Measurements from ENCODE around the gene ITGB3. TPM values are rescaled to one million over a fixed set of nuclear protein-coding genes. Genes with fewer than 3 reads are reported as not detected.

Gene ITGB3
- polyA plus RNA-seq, 1 of the 3 experiments (the other 2 are of a cell fraction): 4.6 TPM

DNA sequence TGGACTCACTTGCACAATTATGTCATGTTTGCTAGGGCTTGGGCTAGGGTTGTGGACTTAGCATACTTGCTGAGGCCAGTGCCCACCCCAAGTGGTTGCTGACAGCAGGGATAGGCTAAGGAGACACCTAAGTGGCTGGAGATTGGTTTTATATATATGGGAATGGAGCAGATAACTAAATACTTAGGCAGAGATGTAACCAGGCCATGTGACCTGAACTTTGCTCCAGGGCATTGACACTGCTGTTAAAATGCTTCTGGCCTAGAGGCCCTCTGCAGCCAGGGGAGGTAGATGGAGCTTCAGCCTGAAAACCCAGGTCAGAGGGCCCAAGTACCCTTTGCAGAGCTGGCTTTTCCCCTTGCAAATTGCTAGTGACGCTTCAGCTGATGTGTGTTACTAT is 1.4 kb upstream of the ITGB3 start:
- Histone ChIP-seq H3K79me2 (ENCODE audit: insufficient read depth) (peaks cover 6% of the 10 kb centered on the region; the same call in 1 of the 2 replicates), H3F3A (replicated peaks; ENCODE audit: insufficient read depth) (no peaks in the 10 kb centered on the region), H3K9me3 (no peaks in the 10 kb centered on the region), H2AFZ (ENCODE audit: low read depth) (no peak overlapping the region), H3K27ac (ENCODE audit: low read depth in 2 of 2, low read length in 1 of 2) (no peak overlapping the region), H3K36me3 (replicated peaks in 1 of 2; ENCODE audit: control insufficient read depth in 1 of 2, insufficient read depth in 2 of 2, low read length in 1 of 2) (no peaks in the 10 kb centered on the region), H3K9ac (no peak overlapping the region), H3K4me2 (no peak overlapping the region), H3K4me1 (ENCODE audit: control insufficient read depth in 1 of 2, insufficient read depth in 2 of 2, low read depth in 1 of 2, low read length in 1 of 2) (peaks cover 0 to 6% of the 10 kb centered on the region in 2 experiments; a peak in 1 of 4 replicates), H3K9me2 (no peaks in the 10 kb centered on the region), H4K20me1 (ENCODE audit: insufficient read depth) (no peaks in the 10 kb centered on the region), H3K27me3 (ENCODE audit: insufficient read depth) (no peaks in the 10 kb centered on the region), H3K4me3 (ENCODE audit: low read depth in 2 of 2, low read length in 1 of 2) (no peak overlapping the region)
- ChIA-PET POLR2A (no interaction called here), CTCF (interaction anchor here (0.6 to 8.3 kb wide), 11 partner anchors 8 to 364 kb away, joined by 3 to 84 read pairs (median 3); no protein-coding TSS in a partner anchor)
- no peak for DNase-seq
- TF ChIP-seq, protein P1, sequence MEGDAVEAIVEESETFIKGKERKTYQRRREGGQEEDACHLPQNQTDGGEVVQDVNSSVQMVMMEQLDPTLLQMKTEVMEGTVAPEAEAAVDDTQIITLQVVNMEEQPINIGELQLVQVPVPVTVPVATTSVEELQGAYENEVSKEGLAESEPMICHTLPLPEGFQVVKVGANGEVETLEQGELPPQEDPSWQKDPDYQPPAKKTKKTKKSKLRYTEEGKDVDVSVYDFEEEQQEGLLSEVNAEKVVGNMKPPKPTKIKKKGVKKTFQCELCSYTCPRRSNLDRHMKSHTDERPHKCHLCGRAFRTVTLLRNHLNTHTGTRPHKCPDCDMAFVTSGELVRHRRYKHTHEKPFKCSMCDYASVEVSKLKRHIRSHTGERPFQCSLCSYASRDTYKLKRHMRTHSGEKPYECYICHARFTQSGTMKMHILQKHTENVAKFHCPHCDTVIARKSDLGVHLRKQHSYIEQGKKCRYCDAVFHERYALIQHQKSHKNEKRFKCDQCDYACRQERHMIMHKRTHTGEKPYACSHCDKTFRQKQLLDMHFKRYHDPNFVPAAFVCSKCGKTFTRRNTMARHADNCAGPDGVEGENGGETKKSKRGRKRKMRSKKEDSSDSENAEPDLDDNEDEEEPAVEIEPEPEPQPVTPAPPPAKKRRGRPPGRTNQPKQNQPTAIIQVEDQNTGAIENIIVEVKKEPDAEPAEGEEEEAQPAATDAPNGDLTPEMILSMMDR (IDR thresholded peaks at IDR 0.05): no peak
- TF ChIP-seq EP300 (IDR thresholded peaks at IDR 0.05; ENCODE audit: borderline replicate concordance in 1 of 2, low read depth in 1 of 2, low read length in 1 of 2) (no peak), TAF1 (IDR thresholded peaks at IDR 0.05; ENCODE audit: borderline replicate concordance, low read depth, low read length) (no peak), SMC3 (IDR thresholded peaks at IDR 0.05; ENCODE audit: low read depth, low read length) (no peak)
- TF ChIP-seq, protein P2, sequence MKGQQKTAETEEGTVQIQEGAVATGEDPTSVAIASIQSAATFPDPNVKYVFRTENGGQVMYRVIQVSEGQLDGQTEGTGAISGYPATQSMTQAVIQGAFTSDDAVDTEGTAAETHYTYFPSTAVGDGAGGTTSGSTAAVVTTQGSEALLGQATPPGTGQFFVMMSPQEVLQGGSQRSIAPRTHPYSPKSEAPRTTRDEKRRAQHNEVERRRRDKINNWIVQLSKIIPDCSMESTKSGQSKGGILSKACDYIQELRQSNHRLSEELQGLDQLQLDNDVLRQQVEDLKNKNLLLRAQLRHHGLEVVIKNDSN (IDR thresholded peaks at IDR 0.05; ENCODE audit: borderline replicate concordance, low read depth): no peak
- 96% methylated on average over 1 of the region's 1 CpG for WGBS (ENCODE audit: low lambda C conversion rate)

DNA sequence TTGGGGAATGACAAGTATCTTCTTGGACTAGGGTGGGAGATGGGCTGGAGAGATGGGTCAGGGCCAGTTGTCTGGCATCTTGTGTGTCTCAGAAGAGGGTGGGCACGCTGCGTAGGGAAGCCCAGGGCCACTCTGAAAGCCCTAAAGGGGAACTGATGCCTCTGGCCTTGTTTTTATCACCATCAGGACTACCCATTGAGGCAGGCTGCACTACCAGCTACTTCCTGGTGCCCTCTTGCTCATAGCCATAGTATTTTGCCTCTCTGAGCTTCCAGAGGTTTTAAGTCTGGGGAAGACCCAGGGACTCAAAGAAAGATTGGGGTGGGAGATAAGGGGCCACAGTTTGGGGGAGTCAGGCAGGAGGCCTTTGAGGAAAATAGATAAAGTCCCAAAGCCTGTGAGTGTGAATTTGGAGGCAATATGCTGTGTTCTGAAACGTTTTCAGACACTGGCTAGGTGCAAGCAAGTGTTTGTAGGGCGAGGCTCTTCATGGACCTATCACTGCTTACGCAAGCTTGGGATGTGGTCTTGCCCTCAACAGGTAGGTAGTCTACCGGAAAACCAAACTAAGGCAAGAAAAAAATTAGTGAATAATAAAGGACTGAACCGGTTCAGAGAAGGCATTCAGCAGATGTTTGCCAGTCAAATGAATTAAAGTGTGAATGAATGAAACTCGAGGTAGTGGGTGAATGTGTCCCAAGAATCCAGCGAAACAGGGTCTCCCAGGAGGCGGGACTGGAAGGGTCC is 688 bp upstream of the ITGB3 start:
- Histone ChIP-seq H3K79me2 (ENCODE audit: insufficient read depth) (peaks cover 6% of the 10 kb centered on the region; the same call in 1 of the 2 replicates), H3K27me3 (ENCODE audit: insufficient read depth) (no peaks in the 10 kb centered on the region), H2AFZ (ENCODE audit: low read depth) (peak overlapping the region; percentile 82), H3K4me2 (peak overlapping the region; percentile 88), H4K20me1 (ENCODE audit: insufficient read depth) (no peaks in the 10 kb centered on the region), H3K9me3 (no peaks in the 10 kb centered on the region), H3K9me2 (no peaks in the 10 kb centered on the region), H3F3A (replicated peaks; ENCODE audit: insufficient read depth) (peaks cover 2% of the 10 kb centered on the region), H3K27ac (ENCODE audit: low read depth in 2 of 2, low read length in 1 of 2) (peak overlapping the region in 1 of 2 experiments; percentile 26; a peak in 1 of 4 replicates), H3K4me3 (ENCODE audit: low read depth in 2 of 2, low read length in 1 of 2) (peak overlapping the region; percentile 64 to 72), H3K4me1 (ENCODE audit: control insufficient read depth in 1 of 2, insufficient read depth in 2 of 2, low read depth in 1 of 2, low read length in 1 of 2) (peaks cover 4 to 7% of the 10 kb centered on the region in 2 experiments; a peak in 1 of 4 replicates), H3K36me3 (replicated peaks in 1 of 2; ENCODE audit: control insufficient read depth in 1 of 2, insufficient read depth in 2 of 2, low read length in 1 of 2) (no peaks in the 10 kb centered on the region), H3K9ac (peak overlapping the region; percentile 66)
- CTCF ChIA-PET: interaction anchor here (0.7 to 8.3 kb wide), 11 partner anchors 9 to 363 kb away, joined by 3 to 84 read pairs (median 4); no protein-coding TSS in a partner anchor
- 80% methylated on average over 10 of the region's 10 CpGs for WGBS (ENCODE audit: low lambda C conversion rate)
- DNase-seq: no peak
- POLR2A ChIA-PET: no interaction called here
- TF ChIP-seq YY1 (IDR thresholded peaks at IDR 0.05; ENCODE audit: low read depth) (no peak), RCOR1 (IDR thresholded peaks at IDR 0.05; ENCODE audit: low read length) (no peak), GATA2 (CRISPR knock-in tag; IDR thresholded peaks at IDR 0.05) (no peak), NFIC (IDR thresholded peaks at IDR 0.05; ENCODE audit: borderline replicate concordance) (no peak), FOXM1 (IDR thresholded peaks at IDR 0.05; ENCODE audit: low read depth) (no peak), TEAD4 (IDR thresholded peaks at IDR 0.05; ENCODE audit: borderline replicate concordance, insufficient read depth) (no peak), RXRA (IDR thresholded peaks at IDR 0.05; ENCODE audit: borderline replicate concordance, low read depth) (no peak), MXI1 (IDR thresholded peaks at IDR 0.05; ENCODE audit: low read depth, low read length) (no peak), EZH2phosphoT487 (IDR thresholded peaks at IDR 0.05; ENCODE audit: borderline replicate concordance, low read depth) (no peak), EP300 (IDR thresholded peaks at IDR 0.05; ENCODE audit: borderline replicate concordance in 1 of 2, low read depth in 1 of 2, low read length in 1 of 2) (no peak), RAD21 (IDR thresholded peaks at IDR 0.05; ENCODE audit: low read length) (no peak)
- TF ChIP-seq, protein P3, sequence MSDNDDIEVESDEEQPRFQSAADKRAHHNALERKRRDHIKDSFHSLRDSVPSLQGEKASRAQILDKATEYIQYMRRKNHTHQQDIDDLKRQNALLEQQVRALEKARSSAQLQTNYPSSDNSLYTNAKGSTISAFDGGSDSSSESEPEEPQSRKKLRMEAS (IDR thresholded peaks at IDR 0.05; ENCODE audit: low read depth): no peak
- TF ChIP-seq, protein P4, sequence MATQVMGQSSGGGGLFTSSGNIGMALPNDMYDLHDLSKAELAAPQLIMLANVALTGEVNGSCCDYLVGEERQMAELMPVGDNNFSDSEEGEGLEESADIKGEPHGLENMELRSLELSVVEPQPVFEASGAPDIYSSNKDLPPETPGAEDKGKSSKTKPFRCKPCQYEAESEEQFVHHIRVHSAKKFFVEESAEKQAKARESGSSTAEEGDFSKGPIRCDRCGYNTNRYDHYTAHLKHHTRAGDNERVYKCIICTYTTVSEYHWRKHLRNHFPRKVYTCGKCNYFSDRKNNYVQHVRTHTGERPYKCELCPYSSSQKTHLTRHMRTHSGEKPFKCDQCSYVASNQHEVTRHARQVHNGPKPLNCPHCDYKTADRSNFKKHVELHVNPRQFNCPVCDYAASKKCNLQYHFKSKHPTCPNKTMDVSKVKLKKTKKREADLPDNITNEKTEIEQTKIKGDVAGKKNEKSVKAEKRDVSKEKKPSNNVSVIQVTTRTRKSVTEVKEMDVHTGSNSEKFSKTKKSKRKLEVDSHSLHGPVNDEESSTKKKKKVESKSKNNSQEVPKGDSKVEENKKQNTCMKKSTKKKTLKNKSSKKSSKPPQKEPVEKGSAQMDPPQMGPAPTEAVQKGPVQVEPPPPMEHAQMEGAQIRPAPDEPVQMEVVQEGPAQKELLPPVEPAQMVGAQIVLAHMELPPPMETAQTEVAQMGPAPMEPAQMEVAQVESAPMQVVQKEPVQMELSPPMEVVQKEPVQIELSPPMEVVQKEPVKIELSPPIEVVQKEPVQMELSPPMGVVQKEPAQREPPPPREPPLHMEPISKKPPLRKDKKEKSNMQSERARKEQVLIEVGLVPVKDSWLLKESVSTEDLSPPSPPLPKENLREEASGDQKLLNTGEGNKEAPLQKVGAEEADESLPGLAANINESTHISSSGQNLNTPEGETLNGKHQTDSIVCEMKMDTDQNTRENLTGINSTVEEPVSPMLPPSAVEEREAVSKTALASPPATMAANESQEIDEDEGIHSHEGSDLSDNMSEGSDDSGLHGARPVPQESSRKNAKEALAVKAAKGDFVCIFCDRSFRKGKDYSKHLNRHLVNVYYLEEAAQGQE (IDR thresholded peaks at IDR 0.05; ENCODE audit: low read depth, low read length): no peak
- TF ChIP-seq, protein P5, sequence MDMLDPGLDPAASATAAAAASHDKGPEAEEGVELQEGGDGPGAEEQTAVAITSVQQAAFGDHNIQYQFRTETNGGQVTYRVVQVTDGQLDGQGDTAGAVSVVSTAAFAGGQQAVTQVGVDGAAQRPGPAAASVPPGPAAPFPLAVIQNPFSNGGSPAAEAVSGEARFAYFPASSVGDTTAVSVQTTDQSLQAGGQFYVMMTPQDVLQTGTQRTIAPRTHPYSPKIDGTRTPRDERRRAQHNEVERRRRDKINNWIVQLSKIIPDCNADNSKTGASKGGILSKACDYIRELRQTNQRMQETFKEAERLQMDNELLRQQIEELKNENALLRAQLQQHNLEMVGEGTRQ (IDR thresholded peaks at IDR 0.05; ENCODE audit: borderline replicate concordance, low read depth, low read length): no peak
